Mesothelial cell of epicardium (in vitro differentiated cells): ENCODE data around the gene SLC9A9. TPM values are rescaled to one million over a fixed set of nuclear protein-coding genes. Genes with fewer than 3 reads are reported as not detected.
"Not testable (repeated sequence)": the region's sequence is repeated elsewhere in the genome, so short reads cannot be mapped to it uniquely, and the experiment has no call there.

Experiments
- DNase-seq, 2 experiments: peaks; one replicate each; pipeline ENCODE4 v3.0.0; 2021; ENCODE audit warnings: low spot score in 2 of 2; ENCODE audit not compliant: unreplicated experiment in 2 of 2
- H3K27ac Mint-ChIP-seq: 2 replicates; pipeline ENCODE4 v1.8.0; 2021; ENCODE audit warnings: mixed read lengths
- H3K27me3 Mint-ChIP-seq: 2 replicates; pipeline ENCODE4 v1.8.0; 2021; ENCODE audit warnings: low read depth, mixed read lengths
- H3K36me3 Mint-ChIP-seq: 2 replicates; pipeline ENCODE4 v1.8.0; 2021; ENCODE audit warnings: mixed read lengths
- H3K4me1 Mint-ChIP-seq: 2 replicates; pipeline ENCODE4 v1.8.0; 2021; ENCODE audit warnings: mixed read lengths
- H3K4me3 Mint-ChIP-seq: 2 replicates; pipeline ENCODE4 v1.8.0; 2021; ENCODE audit warnings: mild to moderate bottlenecking, moderate library complexity, mixed read lengths
- H3K9me3 Mint-ChIP-seq: 2 replicates; pipeline ENCODE4 v1.8.0; 2021; ENCODE audit warnings: mixed read lengths
- CTCF ChIP-seq: fragments of 200-600 bp; sonication (generic); IDR thresholded peaks from one replicate; pipeline ENCODE4 v1.5.0; 2021; ENCODE audit warnings: antibody characterized with exemption; ENCODE audit not compliant: unreplicated experiment
- total RNA-seq: library from RNA; stranded (reverse); gene quantifications from 3 replicates; pipeline ENCODE4 v1.2.1, GENCODE V29; 2021

The SLC9A9 gene
- total RNA-seq, 1 donor from 2014 or later, result 2.7 TPM

- DNase-seq, result no peak
- peaks cover 32% of the 10 kb centered on the region for H3K4me1 Mint-ChIP-seq
- H3K27me3 Mint-ChIP-seq, result no peaks in the 10 kb centered on the region
- H3K4me3 Mint-ChIP-seq, result no peak overlapping the region
- peaks cover 4% of the 10 kb centered on the region for H3K9me3 Mint-ChIP-seq
- no peak for TF ChIP-seq CTCF
- no peaks in the 10 kb centered on the region for H3K36me3 Mint-ChIP-seq
- peak overlapping the region; percentile 66 for H3K27ac Mint-ChIP-seq
Observed at GRCh38 chr3:143809121-143809621, 39.1 kb downstream of the SLC9A9 start.

- TF ChIP-seq CTCF, result no peak
- H3K4me1 Mint-ChIP-seq, result peaks cover 32% of the 10 kb centered on the region
- H3K27me3 Mint-ChIP-seq, result no peaks in the 10 kb centered on the region
- H3K4me3 Mint-ChIP-seq, result no peak overlapping the region
- H3K9me3 Mint-ChIP-seq, result no peaks in the 10 kb centered on the region
- no peak overlapping the region for H3K27ac Mint-ChIP-seq
- DNase-seq, result no peak
- no peaks in the 10 kb centered on the region for H3K36me3 Mint-ChIP-seq
Observed at GRCh38 chr3:143808030-143808429, 40.2 kb downstream of the SLC9A9 start.

GRCh38 chr3:143806038-143806437 lies 42.2 kb downstream of the SLC9A9 start:
- DNase-seq, result no peak
- no peaks in the 10 kb centered on the region for H3K27me3 Mint-ChIP-seq
- no peak overlapping the region for H3K4me3 Mint-ChIP-seq
- TF ChIP-seq CTCF, result no peak
- H3K27ac Mint-ChIP-seq, result peak overlapping the region; percentile 13
- peaks cover 29% of the 10 kb centered on the region for H3K4me1 Mint-ChIP-seq
- no peaks in the 10 kb centered on the region for H3K36me3 Mint-ChIP-seq
- H3K9me3 Mint-ChIP-seq, result no peaks in the 10 kb centered on the region

- peaks cover 24% of the 10 kb centered on the region for H3K4me1 Mint-ChIP-seq
- DNase-seq, H3K4me3 Mint-ChIP-seq, H3K27ac Mint-ChIP-seq, H3K36me3 Mint-ChIP-seq, H3K9me3 Mint-ChIP-seq, H3K27me3 Mint-ChIP-seq: not testable (repeated sequence)
Observed at GRCh38 chr3:143805476-143805875, 42.8 kb downstream of the SLC9A9 start.

- H3K9me3 Mint-ChIP-seq, H3K4me3 Mint-ChIP-seq, H3K27ac Mint-ChIP-seq, H3K36me3 Mint-ChIP-seq, DNase-seq, H3K27me3 Mint-ChIP-seq, H3K4me1 Mint-ChIP-seq: not testable (repeated sequence)
Observed at GRCh38 chr3:143801046-143801445, 47.2 kb downstream of the SLC9A9 start.

GRCh38 chr3:143798151-143798550 lies 50.1 kb downstream of the SLC9A9 start:
- H3K4me1 Mint-ChIP-seq, H3K27ac Mint-ChIP-seq, H3K36me3 Mint-ChIP-seq, H3K9me3 Mint-ChIP-seq, H3K27me3 Mint-ChIP-seq, DNase-seq, H3K4me3 Mint-ChIP-seq: not testable (repeated sequence)

GRCh38 chr3:143795874-143796273 lies 52.4 kb downstream of the SLC9A9 start:
- Mint-ChIP-seq H3K4me1 (peaks cover 10% of the 10 kb centered on the region), H3K27ac (no peak overlapping the region), H3K4me3 (no peak overlapping the region), H3K9me3 (peaks cover 14% of the 10 kb centered on the region), H3K27me3 (no peaks in the 10 kb centered on the region), H3K36me3 (no peaks in the 10 kb centered on the region)
- no peak for DNase-seq
- no peak for TF ChIP-seq CTCF
